IPS-18a (cell line): ENCODE measurements around the gene TAF6L.
"Not testable (repeated sequence)": the region's sequence is repeated elsewhere in the genome, so short reads cannot be mapped to it uniquely, and the experiment has no call there.

Experiments used
- H3K27ac ChIP-seq: one replicate; pipeline ENCODE4 v1.5.1; 2013; ENCODE audit warnings: low read length
- H3K27me3 ChIP-seq: one replicate; pipeline ENCODE4 v1.6.1; 2013; ENCODE audit warnings: mild to moderate bottlenecking, low read length; ENCODE audit not compliant: control insufficient read depth, insufficient read depth
- H3K36me3 ChIP-seq: one replicate; pipeline ENCODE4 v1.6.1; 2013; ENCODE audit warnings: low read depth, low read length; ENCODE audit not compliant: control insufficient read depth
- H3K4me1 ChIP-seq: one replicate; pipeline ENCODE4 v1.6.1; 2013; ENCODE audit warnings: low read depth, low read length; ENCODE audit not compliant: control insufficient read depth
- H3K4me3 ChIP-seq: one replicate; pipeline ENCODE4 v1.5.1; 2013; ENCODE audit warnings: low read length
- H3K9ac ChIP-seq: one replicate; pipeline ENCODE4 v1.6.1; 2013; ENCODE audit warnings: mild to moderate bottlenecking, low read length, moderate library complexity
- H3K9me3 ChIP-seq: one replicate; pipeline ENCODE4 v1.6.1; 2013; ENCODE audit warnings: low read depth, low read length; ENCODE audit not compliant: control insufficient read depth

TAF6L gene

GRCh38 chr11:62771144-62772021, at the start of gene TAF6L:
Gene TAF6L, plus strand, starts transcription at chr11:62771396. Its CDS starts 4,388 bp downstream, at chr11:62775784.
- no peaks in the 10 kb centered on the region for H3K9me3 ChIP-seq
- H3K4me3 ChIP-seq: peak within 1 kb of the TSS; percentile 99
- H3K27me3 ChIP-seq: no peaks in the 10 kb centered on the region
- peak within 1 kb of the TSS; percentile 79 for H3K27ac ChIP-seq
- peaks cover 18% of the 10 kb centered on the region for H3K36me3 ChIP-seq
- H3K9ac ChIP-seq: peak within 1 kb of the TSS; percentile 73
- H3K4me1 ChIP-seq: no peaks in the 10 kb centered on the region

GRCh38 chr11:62721994-62722393, 49.2 kb upstream of the TAF6L start:
- Histone ChIP-seq H3K36me3 (peaks cover 76% of the 10 kb centered on the region), H3K4me1 (peaks cover 12% of the 10 kb centered on the region), H3K9ac (no peak overlapping the region), H3K27ac (no peak overlapping the region), H3K9me3 (no peaks in the 10 kb centered on the region), H3K27me3 (no peaks in the 10 kb centered on the region), H3K4me3 (no peak overlapping the region)

DNA sequence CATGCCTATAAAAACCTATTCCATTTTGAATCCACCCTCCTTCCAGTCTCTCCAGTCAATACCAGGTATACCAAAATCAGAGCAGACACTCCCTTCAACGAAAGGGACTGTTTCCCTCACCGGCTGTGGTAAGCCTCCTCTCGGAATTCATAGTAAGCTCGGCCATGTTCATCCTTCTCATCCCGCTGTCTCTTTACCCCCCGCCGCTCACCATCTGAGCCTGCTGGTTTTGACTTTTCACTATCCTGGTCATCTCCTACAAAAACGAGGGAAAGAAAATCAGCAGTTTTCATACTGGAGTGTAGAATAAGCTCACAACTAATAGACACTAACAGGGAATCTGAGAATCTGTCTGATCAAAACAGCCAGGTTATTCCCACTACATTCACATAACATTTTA, 47.0 kb upstream of the TAF6L start:
- H3K36me3 ChIP-seq: peaks cover 56% of the 10 kb centered on the region
- H3K27me3 ChIP-seq: no peaks in the 10 kb centered on the region
- no peak overlapping the region for H3K27ac ChIP-seq
- H3K9ac ChIP-seq: no peak overlapping the region
- H3K4me3 ChIP-seq: peak overlapping the region; percentile 66
- H3K4me1 ChIP-seq: peaks cover 12% of the 10 kb centered on the region
- no peaks in the 10 kb centered on the region for H3K9me3 ChIP-seq

- H3K4me1 ChIP-seq: peaks cover 15% of the 10 kb centered on the region
- H3K9ac ChIP-seq: peak overlapping the region; percentile 77
- no peaks in the 10 kb centered on the region for H3K9me3 ChIP-seq
- peaks cover 42% of the 10 kb centered on the region for H3K36me3 ChIP-seq
- no peaks in the 10 kb centered on the region for H3K27me3 ChIP-seq
- peak overlapping the region; percentile 66 for H3K4me3 ChIP-seq
- no peak overlapping the region for H3K27ac ChIP-seq
These were observed 45.5 kb upstream of the TAF6L start for GRCh38 chr11:62725646-62726045.

GRCh38 chr11:62726156-62726914, 44.9 kb upstream of the TAF6L start:
- Histone ChIP-seq H3K9me3 (no peaks in the 10 kb centered on the region), H3K9ac (peak overlapping the region; percentile 77), H3K4me3 (peak overlapping the region; percentile 66), H3K4me1 (peaks cover 15% of the 10 kb centered on the region), H3K27ac (peak overlapping the region; percentile 53), H3K36me3 (peaks cover 39% of the 10 kb centered on the region), H3K27me3 (no peaks in the 10 kb centered on the region)

DNA sequence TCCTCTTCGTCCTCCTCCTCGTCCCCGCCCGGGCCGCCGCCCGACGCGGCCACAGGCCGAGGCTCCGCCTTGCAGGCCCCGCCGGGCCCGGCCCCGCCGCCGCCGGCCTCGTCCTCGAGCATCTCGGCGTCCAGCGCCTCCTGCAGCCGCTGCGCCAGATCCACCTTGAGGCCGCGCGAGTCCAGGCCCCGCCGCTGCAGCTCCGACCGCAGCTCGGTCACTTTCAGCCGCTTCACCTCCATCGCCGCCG, 44.4 kb upstream of the TAF6L start:
- peaks cover 15% of the 10 kb centered on the region for H3K4me1 ChIP-seq
- H3K36me3 ChIP-seq: peaks cover 34% of the 10 kb centered on the region
- H3K4me3 ChIP-seq: peak overlapping the region; percentile 66
- H3K9me3 ChIP-seq: no peaks in the 10 kb centered on the region
- H3K27me3 ChIP-seq: no peaks in the 10 kb centered on the region
- peak overlapping the region; percentile 77 for H3K9ac ChIP-seq
- H3K27ac ChIP-seq: no peak overlapping the region

- Histone ChIP-seq H3K4me3 (peak within 1 kb of the TSS; percentile 66), H3K36me3 (peaks cover 29% of the 10 kb centered on the region), H3K27ac (peak within 1 kb of the TSS; percentile 90), H3K9ac (peak within 1 kb of the TSS; percentile 77), H3K27me3 (no peaks in the 10 kb centered on the region), H3K4me1 (peaks cover 15% of the 10 kb centered on the region), H3K9me3 (no peaks in the 10 kb centered on the region)
These were observed 43.9 kb upstream of the TAF6L start, which contains the start of gene HNRNPUL2 for GRCh38 chr11:62727165-62727871. Gene HNRNPUL2, minus strand, starts transcription at chr11:62727457. Its CDS starts 301 bp downstream, at chr11:62727156.

- Histone ChIP-seq H3K36me3 (peaks cover 24% of the 10 kb centered on the region), H3K27ac (peak overlapping the region; percentile 90), H3K9ac (peak overlapping the region; percentile 77), H3K4me3 (peak overlapping the region; percentile 66), H3K9me3 (no peaks in the 10 kb centered on the region), H3K27me3 (no peaks in the 10 kb centered on the region), H3K4me1 (peaks cover 15% of the 10 kb centered on the region)
These were observed 43.4 kb upstream of the TAF6L start for GRCh38 chr11:62727872-62728170.

GRCh38 chr11:62728171-62728988, 42.8 kb upstream of the TAF6L start, which contains the start of gene TTC9C:
Gene TTC9C, plus strand, starts transcription at chr11:62728486. Its CDS starts 363 bp downstream, at chr11:62728849.
- Histone ChIP-seq H3K9ac (peak within 1 kb of the TSS; percentile 77), H3K9me3 (no peaks in the 10 kb centered on the region), H3K27me3 (no peaks in the 10 kb centered on the region), H3K4me1 (peaks cover 15% of the 10 kb centered on the region), H3K27ac (peak within 1 kb of the TSS; percentile 90), H3K36me3 (peaks cover 24% of the 10 kb centered on the region), H3K4me3 (peak within 1 kb of the TSS; percentile 66)

- not testable (repeated sequence) for H3K9ac ChIP-seq, H3K27me3 ChIP-seq, H3K4me3 ChIP-seq, H3K27ac ChIP-seq, H3K9me3 ChIP-seq, H3K4me1 ChIP-seq, H3K36me3 ChIP-seq
These were observed 41.1 kb upstream of the TAF6L start for GRCh38 chr11:62730076-62730475.

DNA sequence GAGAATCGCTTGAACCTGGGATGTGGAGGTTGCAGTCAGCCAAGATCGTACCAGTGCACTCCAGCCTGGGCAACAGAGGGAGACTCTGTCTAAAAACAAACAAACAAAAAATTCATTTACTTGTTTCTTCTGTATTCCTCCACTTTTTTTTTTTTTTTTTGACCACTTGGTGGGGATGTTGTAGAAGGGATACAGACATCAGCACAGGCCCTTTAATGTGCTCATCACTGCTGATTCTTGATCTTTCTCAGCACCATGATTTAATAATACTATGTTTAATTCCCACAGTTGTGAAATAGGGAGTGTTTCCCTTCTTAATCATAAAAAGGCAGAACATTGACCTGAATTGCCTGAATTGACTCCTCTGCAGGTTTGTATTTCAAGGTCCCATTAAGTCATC, 38.4 kb upstream of the TAF6L start:
- no peaks in the 10 kb centered on the region for H3K27me3 ChIP-seq
- H3K9ac ChIP-seq: no peak overlapping the region
- no peak overlapping the region for H3K4me3 ChIP-seq
- H3K4me1 ChIP-seq: peaks cover 3% of the 10 kb centered on the region
- H3K27ac ChIP-seq: no peak overlapping the region
- no peaks in the 10 kb centered on the region for H3K9me3 ChIP-seq
- peaks cover 20% of the 10 kb centered on the region for H3K36me3 ChIP-seq
